DMS153 treated with DMSO at 0.1 percent for 48 hours (cell line): Measurements from ENCODE around the gene AK4.
A peak's percentile ranks its signal among the peaks of the same experiment; 100 is the strongest.
"Not testable (repeated sequence)": the region's sequence is repeated elsewhere in the genome, so short reads cannot be mapped to it uniquely, and the experiment has no call there.

Experiments
- DNase-seq: peaks from one replicate; lab custom pipeline; 2025; ENCODE audit not compliant: unreplicated experiment; lab: John Stamatoyannopoulos, UW

Gene AK4

DNA sequence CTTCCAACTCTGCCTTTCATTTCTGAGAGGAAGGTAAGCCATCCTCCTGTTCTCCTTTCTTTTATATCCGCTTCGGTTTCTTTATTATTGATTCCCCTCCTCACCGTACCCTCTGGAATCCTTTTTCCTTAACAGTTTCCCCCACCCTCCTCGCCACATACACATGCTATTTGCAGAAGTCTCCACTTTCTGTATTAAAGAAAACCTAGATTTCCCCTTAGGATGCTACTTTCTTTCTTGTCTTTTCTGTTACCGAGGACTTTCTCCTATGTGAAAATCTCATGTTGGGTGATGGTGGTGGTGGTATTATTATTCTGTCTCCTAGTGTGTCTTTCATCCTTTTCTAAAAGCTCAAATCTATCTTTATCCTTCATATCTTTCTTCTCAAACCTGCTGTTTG lies 62.3 kb downstream of the AK4 start:
- no peak for DNase-seq

DNA sequence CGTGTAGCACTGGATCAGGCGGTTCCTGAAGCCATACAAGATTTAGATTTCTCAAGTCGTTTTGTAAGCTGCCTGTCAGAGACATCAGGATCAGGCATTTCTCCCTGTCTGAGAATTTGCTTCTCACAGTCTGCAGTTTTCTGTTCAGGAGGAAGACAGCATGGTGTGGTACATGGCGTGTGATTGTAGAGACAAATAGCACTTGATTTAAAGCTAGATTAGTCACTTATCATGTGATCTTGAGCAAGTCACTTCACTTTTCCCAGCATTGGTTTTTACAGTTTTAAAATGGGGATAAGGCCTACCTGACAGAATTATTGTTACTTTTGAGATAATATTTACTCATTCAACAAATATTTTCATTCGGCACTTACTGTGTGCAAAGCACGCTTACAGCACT lies 63.3 kb downstream of the AK4 start:
- DNase-seq, result no peak

DNA sequence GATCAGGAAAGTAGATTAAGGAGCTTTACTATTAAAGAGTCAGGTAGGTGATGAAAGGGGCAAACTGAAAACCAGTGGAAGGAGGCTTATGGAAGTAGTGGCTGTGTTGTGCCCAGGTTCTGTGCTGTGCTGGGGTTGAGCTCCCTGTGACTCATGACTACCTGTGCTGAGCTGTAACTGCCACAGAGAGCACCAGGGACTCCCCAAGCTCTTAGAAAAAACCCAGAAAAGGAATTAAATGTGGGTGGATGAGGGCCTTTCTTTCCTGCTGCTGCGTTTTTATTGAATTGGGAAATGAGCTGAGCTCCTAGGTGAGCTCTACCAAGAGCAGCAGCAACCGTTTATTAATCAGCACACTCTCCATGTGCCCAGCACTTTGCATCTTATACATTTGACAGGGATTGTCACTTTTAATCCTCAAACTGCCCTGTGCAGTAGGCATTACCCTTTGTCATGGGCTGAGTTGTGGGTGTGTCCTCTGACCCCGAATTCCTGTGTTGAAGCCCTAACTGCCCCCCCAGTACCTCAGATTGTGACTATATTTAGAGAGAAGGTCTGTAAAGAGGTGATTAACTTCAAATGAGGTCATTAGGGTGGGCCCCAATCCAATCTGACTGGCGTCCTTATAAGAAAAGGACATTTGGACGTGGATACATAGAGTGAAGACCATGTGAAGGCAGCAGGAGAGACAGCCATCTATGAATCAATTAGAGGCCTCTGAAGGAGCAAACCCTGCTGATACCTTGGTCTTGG lies 65.4 kb downstream of the AK4 start:
- DNase-seq, result no peak

DNA sequence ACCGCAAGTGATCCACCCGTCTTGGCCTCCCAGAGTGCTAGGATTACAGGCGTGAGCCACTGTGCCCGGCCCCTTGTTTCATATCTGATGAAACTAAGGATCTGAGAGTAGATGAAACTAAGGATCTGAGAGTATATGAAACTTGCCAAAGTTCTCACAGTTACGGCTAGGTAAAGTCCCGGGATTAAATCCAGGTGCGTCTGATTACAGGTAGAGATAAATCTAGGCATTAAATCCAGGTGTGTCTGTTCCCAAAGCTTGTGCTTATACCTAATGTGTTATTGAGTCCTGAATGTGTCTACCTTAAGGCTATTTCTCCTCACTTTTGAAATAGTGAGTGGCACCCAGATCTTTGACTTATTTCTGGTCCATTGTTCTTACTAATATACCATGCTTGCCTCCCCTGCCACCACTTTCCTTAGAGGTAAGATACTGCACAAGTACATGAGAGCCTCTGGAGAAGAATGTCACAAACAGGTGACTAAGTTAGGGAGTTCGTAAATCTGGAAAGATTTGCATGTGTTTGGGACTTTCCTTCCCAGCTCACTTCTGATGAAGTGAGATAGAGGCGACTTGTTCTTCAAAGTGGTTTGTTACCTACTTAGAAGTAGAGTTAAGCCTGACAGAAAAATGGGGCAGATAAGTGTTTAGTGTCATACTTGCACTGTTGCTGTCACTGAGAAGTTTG lies 66.5 kb downstream of the AK4 start:
- no peak for DNase-seq

DNA sequence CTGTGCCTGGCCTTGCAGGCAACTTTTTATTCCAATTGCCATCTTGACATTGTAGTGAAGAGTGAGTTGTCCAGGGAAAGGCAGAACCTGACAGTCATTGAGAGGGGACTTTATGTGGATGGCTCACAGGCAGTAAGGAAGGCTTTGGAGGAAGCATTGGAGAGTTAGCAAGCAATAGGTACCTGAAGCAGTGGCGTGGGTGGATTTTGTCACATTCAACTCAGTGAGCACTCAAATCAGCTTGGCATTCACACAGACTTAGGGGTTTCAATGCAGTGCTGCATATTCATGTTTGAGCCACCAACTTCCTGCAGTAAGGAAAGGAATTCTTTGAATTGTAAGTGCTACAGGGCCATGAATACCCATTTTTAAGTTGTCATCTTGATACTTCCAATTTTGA lies 69.0 kb downstream of the AK4 start:
- DNase-seq, result no peak

DNA sequence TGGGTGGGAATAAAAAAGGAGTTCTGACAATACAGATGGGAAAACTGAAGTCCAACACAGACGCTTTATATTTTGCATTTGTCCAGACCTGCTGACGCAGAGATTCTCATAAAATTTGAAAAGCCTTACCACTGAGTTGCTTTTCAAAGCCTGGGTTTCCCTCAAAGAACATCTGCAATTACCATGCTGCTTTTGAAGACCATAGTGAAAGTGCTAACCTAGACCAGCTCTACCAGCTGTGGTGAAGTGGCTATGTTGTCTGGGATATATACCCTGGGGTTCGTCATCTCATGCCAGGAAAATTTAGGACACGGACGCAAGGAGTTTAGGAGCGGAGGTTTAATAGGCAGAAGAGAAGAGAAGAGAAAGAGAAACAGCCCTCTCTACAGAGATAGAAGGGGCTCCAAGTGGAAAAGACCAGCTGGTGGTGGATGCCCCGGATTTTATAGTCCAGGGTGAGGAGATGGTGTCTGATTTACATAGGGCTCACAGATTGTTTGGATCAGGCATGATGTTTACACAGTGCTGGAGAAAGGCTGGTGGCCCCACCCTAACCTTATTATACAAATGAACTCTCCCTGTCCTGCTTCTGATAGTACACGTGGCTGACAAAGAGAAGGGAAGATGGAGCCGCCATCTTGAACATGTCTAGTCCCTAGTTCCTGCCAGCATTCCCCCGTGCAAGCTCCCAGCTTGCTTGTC lies 73.8 kb downstream of the AK4 start:
- peak; percentile 16 for DNase-seq

DNA sequence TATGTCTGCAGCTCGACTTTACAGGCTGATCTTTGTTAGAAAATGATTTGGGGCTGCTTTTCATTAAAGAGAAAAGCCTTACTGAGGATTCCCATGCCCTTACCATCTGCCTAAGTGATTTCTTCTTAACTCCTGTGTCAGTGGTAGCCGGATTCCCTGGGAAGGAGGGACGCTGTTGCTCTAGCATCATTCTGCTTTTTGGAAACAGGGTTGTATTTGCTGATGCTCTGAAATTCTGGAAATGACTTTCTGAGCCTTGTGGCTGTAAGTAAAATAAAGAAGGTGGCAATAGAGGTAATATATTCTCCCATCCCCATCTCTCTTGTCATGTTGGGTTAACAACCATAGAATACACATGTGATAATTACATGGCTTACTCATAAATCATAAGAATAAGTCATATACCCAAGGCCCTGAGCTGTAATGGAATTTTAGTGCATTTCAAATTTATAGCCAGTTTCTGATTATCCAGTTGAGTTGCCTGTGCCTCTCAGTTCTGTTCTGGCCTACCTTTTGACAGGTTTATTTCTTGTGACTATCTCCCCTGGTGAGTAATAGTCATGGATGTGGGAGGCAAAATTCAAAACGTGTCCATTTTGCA lies 74.4 kb downstream of the AK4 start:
- DNase-seq, result no peak

DNA sequence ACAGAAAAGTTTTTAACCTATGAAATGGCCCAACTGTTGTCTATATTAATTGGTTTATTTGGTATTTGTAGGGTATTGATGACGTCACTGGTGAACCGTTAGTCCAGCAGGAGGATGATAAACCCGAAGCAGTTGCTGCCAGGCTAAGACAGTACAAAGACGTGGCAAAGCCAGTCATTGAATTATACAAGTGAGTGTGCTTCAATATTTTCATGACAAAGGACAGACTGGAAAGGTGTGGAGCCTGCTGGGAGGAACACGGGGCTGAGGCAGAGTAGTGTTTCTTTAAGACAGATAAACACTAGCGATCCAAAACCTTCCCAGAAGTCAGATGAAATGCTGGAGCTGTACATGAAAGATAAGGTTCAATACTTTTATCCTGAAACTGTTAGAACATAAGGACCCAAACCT lies 76.7 kb downstream of the AK4 start:
- no peak for DNase-seq

DNA sequence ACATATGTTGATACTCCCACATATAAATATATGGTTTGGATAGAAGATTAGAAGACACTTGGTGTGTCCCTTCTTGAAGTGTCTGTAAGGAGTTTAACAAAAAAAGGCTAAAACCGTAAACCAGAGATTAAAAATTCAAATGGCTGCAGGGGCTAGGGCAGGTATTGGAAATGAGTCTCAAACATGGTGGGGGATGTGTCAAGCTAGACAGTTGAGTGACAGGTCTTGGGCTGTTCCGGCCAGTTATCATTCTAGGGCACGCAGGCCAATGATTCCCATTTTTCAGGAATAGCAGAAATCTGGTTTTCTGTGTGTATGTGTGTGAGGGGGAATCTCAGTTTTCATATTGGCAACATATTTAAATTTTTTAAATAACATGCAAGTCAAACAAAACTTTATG lies 77.2 kb downstream of the AK4 start:
- no peak for DNase-seq

DNA sequence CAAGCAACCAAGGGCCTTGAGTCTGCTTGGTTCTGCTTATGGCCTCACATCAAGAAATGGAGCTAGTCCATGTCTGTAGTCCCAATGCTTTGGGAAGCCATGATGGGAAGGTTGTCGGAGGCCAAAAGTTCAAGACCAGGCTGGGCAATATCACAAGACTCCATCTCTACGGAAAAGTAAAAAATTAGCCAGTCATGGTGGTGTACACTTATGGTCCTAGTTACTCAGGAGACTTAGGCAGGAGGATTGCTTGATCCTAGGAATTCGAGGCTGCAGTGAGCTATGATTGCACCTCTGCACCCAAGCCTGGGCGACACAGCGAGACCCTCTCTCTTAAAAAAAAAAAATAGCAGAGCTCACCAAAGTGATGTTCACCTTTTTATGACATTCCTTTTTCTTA lies 81.2 kb downstream of the AK4 start:
- DNase-seq, result no peak

DNA sequence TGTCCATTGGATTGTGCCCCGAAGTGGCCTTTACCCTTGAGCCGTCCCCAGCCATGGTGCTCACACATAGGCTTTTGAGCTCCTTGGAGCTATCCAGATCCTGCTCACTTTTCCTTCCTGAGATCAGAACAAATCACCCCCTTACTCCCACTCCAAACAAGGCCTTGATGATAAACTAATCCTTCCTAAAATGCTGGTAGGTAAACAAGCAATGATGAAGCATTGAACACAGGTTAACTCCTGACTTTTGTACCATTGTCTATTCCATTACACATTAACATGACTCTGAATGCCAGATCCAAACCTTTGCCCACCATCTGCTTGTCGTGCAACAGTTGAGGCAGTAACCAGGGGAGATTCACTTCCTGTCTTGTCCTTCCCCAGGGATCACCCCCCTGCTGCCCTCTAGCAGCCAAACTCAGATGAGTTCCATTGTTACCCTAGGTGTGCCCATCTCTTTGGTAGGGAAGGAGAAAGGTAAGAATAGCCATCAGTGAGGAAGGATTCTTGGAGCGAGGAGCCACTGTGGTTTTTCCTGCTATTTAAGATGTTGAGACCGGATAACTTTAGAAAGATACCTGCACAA lies 81.8 kb downstream of the AK4 start:
- no peak for DNase-seq

DNA sequence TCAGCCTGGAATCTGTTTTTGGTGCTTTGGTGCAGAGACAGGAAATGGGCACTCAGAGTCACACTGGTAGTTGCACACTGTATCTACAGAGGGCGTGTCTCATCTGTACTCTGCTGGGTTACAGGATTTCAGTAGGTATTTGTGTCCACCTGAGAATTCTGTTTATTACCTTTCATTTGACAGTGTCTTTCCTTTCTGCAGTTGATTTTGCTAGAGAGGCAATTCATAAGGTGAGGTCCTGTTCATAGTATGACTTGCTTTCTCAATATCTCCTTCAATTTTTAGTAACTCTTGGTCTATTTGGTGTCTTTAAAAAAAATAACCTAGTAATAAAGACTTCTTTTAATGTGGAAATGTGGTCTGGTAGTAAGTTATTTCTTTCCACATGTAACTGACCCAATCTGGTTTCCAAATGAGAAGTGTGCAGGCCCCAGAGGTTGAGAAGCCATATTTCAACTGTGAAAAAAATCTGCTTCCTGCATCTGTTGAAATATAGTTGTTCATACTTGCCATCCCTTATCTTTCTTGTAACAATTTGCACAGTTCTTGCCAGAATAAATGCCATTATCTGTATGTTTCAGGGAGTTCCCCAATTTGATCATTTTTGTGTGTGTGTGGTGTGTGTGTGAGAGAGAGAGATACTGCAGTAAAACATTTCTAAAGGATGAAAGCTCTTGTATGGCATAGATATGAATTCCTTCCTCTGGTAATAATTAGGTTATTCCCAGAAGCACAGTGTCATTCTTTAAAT lies 82.9 kb downstream of the AK4 start:
- peak; percentile 74 for DNase-seq

DNA sequence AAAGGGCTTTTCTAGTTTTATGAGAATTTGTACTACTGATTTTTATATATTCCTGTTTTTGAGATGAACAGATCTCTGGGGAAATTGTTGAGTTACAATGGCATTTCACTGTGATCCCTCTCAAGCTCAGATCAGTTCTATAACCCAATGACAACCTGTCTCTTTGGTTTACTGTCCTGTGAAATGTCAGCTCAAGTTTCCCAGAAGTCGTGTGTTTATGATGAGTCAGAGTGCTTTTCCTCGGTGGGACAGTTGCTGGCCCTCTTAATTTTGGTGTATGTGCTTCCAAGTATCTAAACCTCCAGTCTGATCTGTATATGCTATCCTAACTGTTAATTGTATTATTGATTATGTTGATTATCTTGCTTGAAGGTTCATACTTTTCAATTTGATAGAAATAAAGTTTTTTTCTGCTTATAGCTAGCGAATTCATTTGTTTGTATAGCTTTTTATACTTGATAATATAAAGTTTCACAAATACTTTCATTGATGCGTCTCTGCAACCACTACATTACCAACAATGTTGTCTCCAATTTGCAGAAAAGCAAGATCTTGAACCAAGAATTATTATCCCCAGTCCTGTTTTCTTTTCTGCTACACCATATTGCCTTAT lies 83.8 kb downstream of the AK4 start:
- no peak for DNase-seq

DNA sequence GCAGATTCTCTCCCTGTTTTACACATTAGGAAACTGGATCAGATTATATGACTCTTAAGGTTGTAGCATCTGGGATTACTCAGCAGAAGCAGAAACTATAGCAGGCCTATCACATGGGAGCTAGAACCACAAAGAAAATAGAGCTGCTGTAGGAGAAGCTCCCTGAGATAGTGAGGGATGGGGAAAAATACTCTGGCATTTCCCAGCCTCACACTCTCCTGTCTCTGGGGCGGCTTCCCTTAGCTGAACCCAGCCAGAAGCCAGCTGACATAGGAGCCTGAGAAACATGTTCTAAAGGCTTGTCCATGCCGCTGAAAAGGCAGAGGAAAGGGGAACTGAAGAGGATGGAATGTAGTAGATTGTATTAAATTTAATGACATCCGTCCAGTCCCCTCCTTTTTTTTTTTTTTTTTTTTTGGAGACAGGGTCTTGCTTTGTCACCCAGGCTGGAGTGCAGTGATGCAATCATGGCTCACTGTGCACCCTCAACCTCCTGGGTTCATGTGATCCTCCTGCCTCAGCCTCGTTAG lies 84.5 kb downstream of the AK4 start:
- no peak for DNase-seq

DNA sequence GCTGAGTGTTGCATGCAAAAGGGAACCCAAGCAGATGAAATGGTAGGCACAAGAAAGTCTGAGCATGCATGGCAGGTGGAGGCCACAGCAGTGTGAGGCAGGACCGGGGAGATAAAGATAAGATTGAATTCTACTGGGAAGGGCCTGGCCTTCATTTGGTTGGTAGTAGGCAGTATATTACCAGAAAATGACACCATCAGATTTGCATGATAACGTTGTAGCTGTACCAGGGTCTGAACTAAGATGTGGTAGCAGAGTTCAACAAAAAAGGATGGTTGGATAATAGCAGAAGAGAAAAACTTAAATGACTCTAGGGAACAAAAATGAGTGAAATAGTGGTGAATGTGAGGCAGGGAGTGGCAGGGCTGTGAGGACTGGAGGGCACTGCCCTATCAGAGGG lies 85.8 kb downstream of the AK4 start:
- no peak for DNase-seq

DNA sequence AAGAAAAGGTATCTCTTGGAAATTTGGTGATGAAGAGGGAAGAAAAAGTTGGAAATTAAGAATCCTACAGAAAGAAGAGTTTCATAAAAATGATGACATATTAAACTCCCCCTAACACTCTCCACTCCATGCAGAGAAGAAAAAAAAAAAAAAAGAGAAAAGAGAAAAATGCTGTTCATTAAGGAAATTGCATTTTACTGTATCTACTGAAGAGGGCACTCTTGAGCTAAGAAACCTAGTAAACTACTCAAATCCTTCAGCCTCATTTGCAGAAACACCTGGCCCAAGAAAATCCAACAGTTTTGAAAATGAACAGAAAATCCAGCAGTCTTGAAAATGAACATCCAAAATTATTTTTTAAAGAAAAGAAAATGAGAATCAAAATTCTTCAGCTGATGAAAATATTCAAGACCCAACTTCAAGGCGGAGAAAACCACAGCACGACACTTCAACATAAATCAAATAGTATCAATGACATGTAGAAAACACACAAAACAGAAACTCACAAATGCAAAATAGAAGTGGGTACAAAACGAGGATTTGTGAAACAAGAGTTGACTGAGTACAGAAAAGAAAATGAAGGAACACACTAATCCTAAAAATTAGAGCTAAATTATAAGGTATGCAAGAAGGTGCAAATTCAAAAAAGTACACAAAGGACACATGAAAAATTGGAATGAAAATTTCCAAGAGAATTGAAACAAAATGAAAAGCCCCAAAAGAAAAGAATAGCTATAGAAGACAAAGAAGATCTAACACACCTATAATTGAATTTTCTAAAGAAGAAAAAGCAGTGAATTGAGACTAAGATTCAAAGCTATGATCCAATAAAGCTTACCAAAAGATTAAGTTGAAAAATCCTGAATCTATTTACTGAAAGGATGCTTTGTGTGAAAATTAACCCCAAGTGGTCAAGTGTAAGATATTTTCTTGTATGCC lies 88.1 kb downstream of the AK4 start:
- peak; percentile 49 for DNase-seq

DNA sequence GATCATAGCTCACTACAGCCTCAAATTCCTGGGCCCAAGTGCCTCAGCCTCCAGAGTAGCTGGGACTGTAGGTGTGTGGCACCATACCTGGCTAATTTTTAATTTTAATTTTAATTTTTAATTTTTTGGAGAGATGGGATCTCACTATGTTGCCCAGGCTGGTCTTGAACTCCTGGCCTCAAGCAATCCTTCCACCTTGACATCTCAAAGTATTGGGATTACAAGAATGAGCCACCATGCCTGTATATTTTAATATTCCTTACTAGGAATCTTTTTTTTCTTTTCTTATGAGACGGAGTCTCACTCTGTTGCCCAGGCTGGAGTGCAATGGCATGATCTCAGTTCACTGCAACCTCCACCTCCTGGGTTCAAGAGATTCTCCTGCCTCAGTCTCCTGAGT lies 89.1 kb downstream of the AK4 start:
- DNase-seq, result not testable (repeated sequence)

DNA sequence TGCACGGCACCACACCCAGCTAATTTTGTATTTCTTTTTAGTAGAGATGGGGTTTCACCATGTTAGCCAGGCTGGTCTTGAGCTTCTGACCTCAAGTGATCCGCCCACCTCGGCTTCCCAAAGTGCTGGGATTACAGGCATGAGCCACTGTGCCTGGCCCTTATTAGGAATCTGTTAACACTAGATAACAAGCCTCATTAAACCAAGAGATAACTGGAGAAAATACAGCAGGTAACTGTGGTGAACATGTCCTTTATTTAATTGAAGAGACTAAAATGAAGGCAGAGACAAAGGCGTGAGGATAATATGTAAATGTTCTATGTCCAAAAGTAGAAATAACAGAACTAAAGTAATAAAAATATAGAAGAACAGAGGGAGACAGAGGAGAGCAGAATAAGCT lies 89.5 kb downstream of the AK4 start:
- no peak for DNase-seq

DNA sequence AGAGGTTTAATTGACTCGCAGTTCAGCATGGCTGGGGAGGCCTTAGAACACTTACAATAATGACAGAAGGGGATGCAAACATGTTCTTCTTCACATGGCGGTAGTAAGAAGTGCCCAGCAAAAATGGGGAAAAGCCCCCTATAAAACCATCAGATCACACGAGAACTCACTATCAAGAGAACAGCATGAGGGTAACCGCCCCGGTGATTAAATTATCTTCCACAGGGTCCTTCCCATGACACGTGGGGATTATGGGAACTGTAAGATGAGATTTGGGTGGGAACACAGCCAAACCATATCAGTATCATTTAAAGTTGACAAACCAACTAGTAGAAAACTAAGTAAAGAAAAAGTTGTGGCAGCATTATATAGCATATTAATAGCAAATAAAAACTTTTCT lies 90.0 kb downstream of the AK4 start:
- no peak for DNase-seq
